Measurements from ENCODE around the gene TMEM132D. TPM values are rescaled to one million over a fixed set of nuclear protein-coding genes. Genes with fewer than 3 reads are reported as not detected.

TMEM132D gene
- total RNA-seq, 1 experiment from 2014 or later = 1.4 TPM

DNA sequence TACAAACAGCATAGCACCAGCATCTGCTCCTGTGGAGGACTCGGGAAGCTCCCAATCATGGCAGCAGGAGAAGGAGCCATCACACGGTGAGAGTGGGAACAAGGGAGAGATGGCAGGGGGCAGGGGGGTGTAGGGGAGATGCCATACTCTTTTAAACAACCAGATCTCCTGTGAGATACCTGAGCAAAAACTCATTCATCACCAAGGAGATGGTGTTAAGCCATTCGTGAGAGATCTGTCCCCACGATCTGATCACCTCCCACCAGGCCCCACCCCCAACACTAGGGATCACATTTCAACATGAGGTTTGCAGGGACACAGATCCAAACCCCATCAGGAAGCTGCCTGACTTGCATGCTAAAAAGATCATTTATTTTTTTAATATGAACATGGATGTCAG, 499.3 kb downstream of the TMEM132D start (continued):
- TF ChIP-seq TEAD4 (CRISPR knock-in tag; IDR thresholded peaks at IDR 0.05) (no peak), ZNF532 (CRISPR knock-in tag; IDR thresholded peaks at IDR 0.05; ENCODE audit: borderline replicate concordance) (no peak), JAZF1 (CRISPR knock-in tag; IDR thresholded peaks at IDR 0.05) (no peak)

- CTCF ChIA-PET = no interaction called here
- POLR2A ChIA-PET = no interaction called here
- TF ChIP-seq, protein P1, sequence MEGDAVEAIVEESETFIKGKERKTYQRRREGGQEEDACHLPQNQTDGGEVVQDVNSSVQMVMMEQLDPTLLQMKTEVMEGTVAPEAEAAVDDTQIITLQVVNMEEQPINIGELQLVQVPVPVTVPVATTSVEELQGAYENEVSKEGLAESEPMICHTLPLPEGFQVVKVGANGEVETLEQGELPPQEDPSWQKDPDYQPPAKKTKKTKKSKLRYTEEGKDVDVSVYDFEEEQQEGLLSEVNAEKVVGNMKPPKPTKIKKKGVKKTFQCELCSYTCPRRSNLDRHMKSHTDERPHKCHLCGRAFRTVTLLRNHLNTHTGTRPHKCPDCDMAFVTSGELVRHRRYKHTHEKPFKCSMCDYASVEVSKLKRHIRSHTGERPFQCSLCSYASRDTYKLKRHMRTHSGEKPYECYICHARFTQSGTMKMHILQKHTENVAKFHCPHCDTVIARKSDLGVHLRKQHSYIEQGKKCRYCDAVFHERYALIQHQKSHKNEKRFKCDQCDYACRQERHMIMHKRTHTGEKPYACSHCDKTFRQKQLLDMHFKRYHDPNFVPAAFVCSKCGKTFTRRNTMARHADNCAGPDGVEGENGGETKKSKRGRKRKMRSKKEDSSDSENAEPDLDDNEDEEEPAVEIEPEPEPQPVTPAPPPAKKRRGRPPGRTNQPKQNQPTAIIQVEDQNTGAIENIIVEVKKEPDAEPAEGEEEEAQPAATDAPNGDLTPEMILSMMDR (IDR thresholded peaks at IDR 0.05) = no peak
- H3K4me1 Mint-ChIP-seq = no peaks in the 10 kb centered on the region
- H3K9me3 Mint-ChIP-seq = peaks cover 79% of the 10 kb centered on the region
- DNase-seq (ENCODE audit: low spot score) (no peak), ATAC-seq (no peak)
- H3K36me3 Mint-ChIP-seq = peaks cover 79% of the 10 kb centered on the region
- H3K4me3 Mint-ChIP-seq = no peak overlapping the region
- peaks cover 13% of the 10 kb centered on the region; the same call in 1 of the 2 replicates for H3K27me3 Mint-ChIP-seq (ENCODE audit: low read depth)
- H3K27ac Mint-ChIP-seq = no peak overlapping the region
Observed at GRCh38 chr12:129401572-129401971, 502.3 kb downstream of the TMEM132D start.

DNA sequence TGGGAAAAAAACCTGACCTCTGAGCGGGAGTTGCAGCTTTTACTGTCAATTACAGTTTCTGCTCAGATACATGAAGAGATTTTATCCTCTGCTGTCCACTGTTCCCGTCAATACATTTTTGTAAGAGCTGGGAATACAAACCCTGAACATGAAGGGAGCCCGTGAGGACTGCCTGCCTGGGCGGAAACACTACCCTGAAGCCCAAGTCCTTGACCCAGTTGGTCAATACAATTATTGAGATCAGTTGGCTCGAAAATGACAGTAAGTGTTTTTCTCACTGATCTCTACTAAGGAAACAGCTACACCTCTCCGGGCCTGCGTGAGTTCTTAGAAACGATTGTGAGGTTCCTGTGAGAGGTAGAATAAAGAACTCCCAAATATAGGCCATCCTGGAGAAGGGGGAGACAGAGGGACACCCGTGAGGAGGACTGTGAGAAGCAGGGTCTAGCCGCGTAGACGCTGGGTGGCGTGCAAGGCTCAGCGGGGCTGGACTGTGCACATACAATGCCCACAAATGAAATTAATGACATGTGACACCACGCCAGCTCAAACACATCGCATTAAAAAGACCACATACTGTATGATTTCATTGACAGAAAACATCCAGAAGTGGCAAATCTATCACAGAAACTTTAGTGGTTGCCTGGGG, 509.5 kb downstream of the TMEM132D start:
- Mint-ChIP-seq H3K9me3 (peaks cover 55% of the 10 kb centered on the region), H3K36me3 (peaks cover 52% of the 10 kb centered on the region), H3K27ac (no peak overlapping the region), H3K4me1 (no peaks in the 10 kb centered on the region), H3K4me3 (no peak overlapping the region), H3K27me3 (ENCODE audit: low read depth) (no peaks in the 10 kb centered on the region; the same call in 1 of the 2 replicates)
- TF ChIP-seq SMAD4 (CRISPR knock-in tag; IDR thresholded peaks at IDR 0.05) (no peak), USF1 (CRISPR knock-in tag; IDR thresholded peaks at IDR 0.05) (no peak), PRRX2 (CRISPR knock-in tag; IDR thresholded peaks at IDR 0.05) (no peak), KAT7 (CRISPR knock-in tag; IDR thresholded peaks at IDR 0.05; ENCODE audit: borderline replicate concordance) (no peak), ZNF281 (CRISPR knock-in tag; IDR thresholded peaks at IDR 0.05) (no peak), TEAD1 (CRISPR knock-in tag; IDR thresholded peaks at IDR 0.05) (no peak), ZBTB21 (CRISPR knock-in tag; IDR thresholded peaks at IDR 0.05; ENCODE audit: borderline replicate concordance) (no peak), ATF6 (CRISPR knock-in tag; IDR thresholded peaks at IDR 0.05) (no peak), ZNF232 (CRISPR knock-in tag; IDR thresholded peaks at IDR 0.05) (no peak), RORB (CRISPR knock-in tag; IDR thresholded peaks at IDR 0.05) (no peak)
- no peak for ATAC-seq
- CTCF ChIA-PET = no interaction called here
- no peak for DNase-seq (ENCODE audit: low spot score)
- POLR2A ChIA-PET = no interaction called here

Data from WTC11 (cell line).